Measurements from ENCODE around the gene HMCN2.

The HMCN2 gene

GRCh38 chr9:130453487-130453886 is 187.9 kb downstream of the HMCN2 start:
- Mint-ChIP-seq H3K9me3 (no peaks in the 10 kb centered on the region), H3K36me3 (ENCODE audit: low read depth) (no peaks in the 10 kb centered on the region), H3K27ac (no peak overlapping the region), H3K4me1 (peaks cover 17% of the 10 kb centered on the region), H3K27me3 (ENCODE audit: low read depth, poor library complexity) (peaks cover 19% of the 10 kb centered on the region), H3K4me3 (no peak overlapping the region)
- no peak for DNase-seq
- no peak for TF ChIP-seq CTCF (IDR thresholded peaks at IDR 0.05)

- Mint-ChIP-seq H3K9me3 (no peaks in the 10 kb centered on the region), H3K4me1 (peaks cover 17% of the 10 kb centered on the region), H3K36me3 (ENCODE audit: low read depth) (no peaks in the 10 kb centered on the region), H3K4me3 (no peak overlapping the region), H3K27ac (no peak overlapping the region), H3K27me3 (ENCODE audit: low read depth, poor library complexity) (peaks cover 19% of the 10 kb centered on the region)
- no peak for TF ChIP-seq CTCF (IDR thresholded peaks at IDR 0.05)
- DNase-seq: no peak
These were observed 188.7 kb downstream of the HMCN2 start for GRCh38 chr9:130454096-130454811.

- Mint-ChIP-seq H3K9me3 (no peaks in the 10 kb centered on the region), H3K4me1 (peaks cover 17% of the 10 kb centered on the region), H3K27me3 (ENCODE audit: low read depth, poor library complexity) (peaks cover 17% of the 10 kb centered on the region), H3K36me3 (ENCODE audit: low read depth) (no peaks in the 10 kb centered on the region), H3K4me3 (no peak overlapping the region), H3K27ac (no peak overlapping the region)
- TF ChIP-seq CTCF (IDR thresholded peaks at IDR 0.05): no peak
- DNase-seq: no peak
These were observed 189.3 kb downstream of the HMCN2 start for GRCh38 chr9:130454812-130455325.

GRCh38 chr9:130458027-130458803 is 192.7 kb downstream of the HMCN2 start:
- H3K4me1 Mint-ChIP-seq: no peaks in the 10 kb centered on the region
- no peaks in the 10 kb centered on the region for H3K9me3 Mint-ChIP-seq
- no peak for DNase-seq
- no peak overlapping the region for H3K4me3 Mint-ChIP-seq
- H3K27ac Mint-ChIP-seq: no peak overlapping the region
- H3K27me3 Mint-ChIP-seq (ENCODE audit: low read depth, poor library complexity): peaks cover 33% of the 10 kb centered on the region
- no peak for TF ChIP-seq CTCF (IDR thresholded peaks at IDR 0.05)
- H3K36me3 Mint-ChIP-seq (ENCODE audit: low read depth): no peaks in the 10 kb centered on the region

GRCh38 chr9:130458804-130459067 is 193.2 kb downstream of the HMCN2 start:
- Mint-ChIP-seq H3K27me3 (ENCODE audit: low read depth, poor library complexity) (peaks cover 35% of the 10 kb centered on the region), H3K4me3 (no peak overlapping the region), H3K9me3 (no peaks in the 10 kb centered on the region), H3K27ac (no peak overlapping the region), H3K4me1 (no peaks in the 10 kb centered on the region), H3K36me3 (ENCODE audit: low read depth) (no peaks in the 10 kb centered on the region)
- no peak for TF ChIP-seq CTCF (IDR thresholded peaks at IDR 0.05)
- no peak for DNase-seq

All from nephron progenitor cell (in vitro differentiated cells).